HG03469 (cell line): ENCODE measurements around the gene PALLD.

Experiments used
- ATAC-seq: cut with Tn5 transposase; IDR thresholded peaks from one replicate; pipeline ENCODE4 v1.9.1; 2021; ENCODE audit warnings: mild to moderate bottlenecking, moderate library complexity, moderate number of reproducible peaks; ENCODE audit not compliant: unreplicated experiment

The PALLD gene

DNA sequence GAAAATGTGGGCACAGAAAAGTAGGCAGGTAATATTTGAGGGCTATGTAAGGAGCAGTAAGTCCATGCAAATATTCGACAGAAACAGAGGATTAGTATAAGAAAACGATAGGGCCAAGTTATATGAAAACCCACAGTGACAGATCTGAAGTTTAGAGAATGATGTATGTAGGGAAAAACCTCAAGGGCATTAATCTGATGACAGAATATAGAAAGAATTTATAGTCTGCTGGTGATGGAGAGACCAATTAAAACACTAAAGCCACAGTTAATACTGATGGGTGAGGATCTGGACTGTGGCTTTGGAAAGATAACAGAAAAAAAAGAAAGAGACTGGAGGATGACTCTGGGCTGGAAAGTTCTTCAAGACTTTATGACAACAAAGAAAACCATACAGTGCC, 169.7 kb downstream of the PALLD start:
- ATAC-seq = no peak

DNA sequence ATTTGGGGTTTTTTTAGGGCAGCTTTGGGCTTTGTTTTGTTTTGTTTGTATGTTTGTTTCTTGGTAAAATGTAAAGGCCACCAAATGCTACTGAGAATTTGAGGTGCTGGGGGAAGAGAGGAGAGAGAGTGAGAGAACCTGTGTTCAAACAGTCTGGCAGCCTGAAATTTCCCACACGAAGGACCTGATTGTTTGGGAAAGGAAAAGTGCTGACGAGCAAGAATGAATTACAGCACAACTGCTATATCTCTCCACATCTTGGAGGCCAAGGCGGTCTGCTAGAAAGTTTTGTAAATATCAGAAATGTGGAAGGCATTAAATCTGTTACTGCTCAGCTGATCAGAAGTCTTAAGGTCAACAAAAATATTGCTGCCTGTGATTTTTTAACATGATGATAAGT, 170.5 kb downstream of the PALLD start:
- ATAC-seq = no peak

DNA sequence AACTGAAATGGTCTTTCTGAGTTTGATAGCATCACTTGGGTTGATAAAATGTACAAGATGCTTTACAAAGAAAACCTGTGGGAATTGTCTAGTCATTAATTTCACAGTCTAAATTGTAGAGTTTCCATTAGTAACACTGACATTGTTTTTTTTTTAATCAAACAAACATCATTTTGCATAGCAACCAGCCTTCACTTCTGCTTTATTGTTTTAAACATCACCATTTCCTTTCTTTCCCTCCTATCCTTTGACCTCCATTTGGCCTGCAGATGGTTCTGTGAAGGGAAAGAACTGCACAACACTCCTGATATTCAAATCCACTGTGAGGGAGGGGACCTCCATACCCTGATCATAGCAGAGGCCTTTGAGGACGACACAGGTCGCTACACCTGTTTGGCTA, 171.1 kb downstream of the PALLD start:
- no peak for ATAC-seq

DNA sequence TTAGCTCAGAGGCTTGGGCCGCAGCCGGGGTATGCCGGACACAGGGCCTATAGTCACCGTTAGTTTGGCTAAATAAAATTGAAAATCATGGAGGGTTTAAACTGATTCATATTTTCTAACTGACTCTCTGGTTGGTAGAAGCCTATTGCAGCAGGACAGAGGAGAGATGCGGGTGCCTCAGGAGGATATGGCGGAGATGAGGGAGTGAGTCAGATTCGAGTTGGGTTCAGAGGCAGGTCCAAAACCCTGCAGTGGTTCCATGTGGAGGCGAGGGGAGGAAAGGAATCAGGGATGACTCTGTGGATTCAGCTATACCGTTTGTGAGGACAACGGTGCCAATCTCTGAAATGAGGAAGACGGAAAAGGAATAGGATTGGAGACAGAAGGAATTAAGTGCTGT, 176.6 kb downstream of the PALLD start:
- ATAC-seq = no peak

DNA sequence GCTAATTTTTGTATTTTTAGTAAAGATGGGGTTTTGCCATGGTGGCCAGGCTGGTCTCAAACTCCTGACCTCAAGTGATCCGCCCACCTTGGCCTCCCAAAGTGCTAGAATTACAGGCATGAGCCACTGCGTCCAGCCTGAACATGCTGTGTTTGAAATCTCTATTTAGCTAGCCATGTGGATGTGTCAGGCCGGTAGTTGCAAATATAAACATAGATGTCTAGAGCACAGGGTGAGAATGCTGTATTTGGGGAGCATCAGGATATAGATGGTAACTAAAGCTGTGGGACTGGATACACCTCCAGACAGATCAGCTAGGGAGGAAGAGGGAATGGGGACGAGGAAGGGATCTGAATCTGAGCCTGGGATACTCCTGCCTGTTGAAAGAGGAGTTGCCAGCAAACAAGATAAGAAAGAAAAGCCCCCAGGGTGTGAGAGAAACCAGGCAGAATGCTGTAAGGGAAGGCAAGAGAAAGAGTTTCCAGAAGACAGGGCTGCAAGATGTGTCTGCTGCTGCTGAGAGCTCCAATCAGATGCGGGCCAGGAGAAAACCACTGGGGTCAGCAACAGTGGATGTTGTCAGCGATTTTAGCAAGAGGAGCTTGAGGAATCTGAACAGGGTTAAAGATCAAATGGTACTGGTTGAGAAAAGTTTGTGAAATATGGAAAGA, 177.4 kb downstream of the PALLD start:
- ATAC-seq = no peak

DNA sequence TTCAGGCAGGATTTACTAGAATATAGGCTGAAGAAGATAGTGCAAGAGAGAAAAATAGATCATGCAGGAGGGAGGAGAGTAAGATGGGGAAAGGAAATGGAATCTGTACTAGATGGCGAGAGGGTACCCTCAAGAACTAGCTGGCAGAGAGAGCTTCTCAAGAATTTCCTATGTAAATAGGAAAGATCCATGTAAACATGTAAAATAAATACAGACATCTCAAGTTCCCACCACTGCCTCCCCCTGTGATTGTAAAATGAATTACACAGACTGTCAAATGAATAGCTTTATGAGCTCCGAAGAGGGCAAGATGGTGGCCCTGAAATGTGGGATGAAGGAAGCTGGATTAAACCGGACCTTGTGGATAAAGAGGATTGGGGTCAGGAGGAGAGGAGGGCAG, 178.0 kb downstream of the PALLD start:
- ATAC-seq = no peak

DNA sequence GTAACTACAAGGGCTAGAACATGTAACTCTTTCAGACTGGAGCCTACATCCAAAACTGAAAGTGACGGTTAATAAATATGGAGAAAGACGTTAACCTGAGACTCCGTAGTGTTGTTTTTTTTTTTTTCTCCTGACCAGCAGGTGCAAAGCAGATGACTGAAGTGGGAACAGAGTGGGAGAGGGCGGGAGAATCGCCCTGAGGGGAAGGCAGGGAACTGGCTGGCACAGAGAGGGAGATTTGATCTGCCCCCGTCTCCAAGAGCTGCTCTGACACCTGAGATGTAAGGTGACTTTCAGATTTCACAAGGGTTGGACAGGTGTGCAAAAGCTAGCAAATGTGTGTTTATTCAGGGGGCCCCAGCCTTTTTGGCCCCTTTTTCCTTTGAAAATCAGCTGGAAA, 180.2 kb downstream of the PALLD start:
- ATAC-seq = no peak

DNA sequence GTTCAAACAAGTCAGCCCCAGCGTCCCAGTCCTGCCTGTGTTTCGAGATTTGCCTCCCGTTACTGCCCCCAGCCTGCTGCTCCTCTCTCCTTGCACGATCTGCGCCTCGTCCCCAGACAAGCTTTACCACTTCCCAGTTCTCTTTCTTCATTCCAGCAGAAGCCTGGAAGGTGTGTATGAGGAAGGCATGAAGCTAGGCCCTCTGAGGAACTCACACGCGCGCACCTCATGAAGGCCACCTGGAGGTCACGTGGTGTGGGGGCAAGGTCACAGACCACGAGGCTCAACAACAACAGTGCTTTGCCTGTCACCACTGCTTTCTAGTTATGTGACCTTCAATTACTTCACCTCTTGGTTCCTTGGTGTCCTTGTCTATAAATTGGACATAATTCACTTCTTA, 181.0 kb downstream of the PALLD start:
- no peak for ATAC-seq

DNA sequence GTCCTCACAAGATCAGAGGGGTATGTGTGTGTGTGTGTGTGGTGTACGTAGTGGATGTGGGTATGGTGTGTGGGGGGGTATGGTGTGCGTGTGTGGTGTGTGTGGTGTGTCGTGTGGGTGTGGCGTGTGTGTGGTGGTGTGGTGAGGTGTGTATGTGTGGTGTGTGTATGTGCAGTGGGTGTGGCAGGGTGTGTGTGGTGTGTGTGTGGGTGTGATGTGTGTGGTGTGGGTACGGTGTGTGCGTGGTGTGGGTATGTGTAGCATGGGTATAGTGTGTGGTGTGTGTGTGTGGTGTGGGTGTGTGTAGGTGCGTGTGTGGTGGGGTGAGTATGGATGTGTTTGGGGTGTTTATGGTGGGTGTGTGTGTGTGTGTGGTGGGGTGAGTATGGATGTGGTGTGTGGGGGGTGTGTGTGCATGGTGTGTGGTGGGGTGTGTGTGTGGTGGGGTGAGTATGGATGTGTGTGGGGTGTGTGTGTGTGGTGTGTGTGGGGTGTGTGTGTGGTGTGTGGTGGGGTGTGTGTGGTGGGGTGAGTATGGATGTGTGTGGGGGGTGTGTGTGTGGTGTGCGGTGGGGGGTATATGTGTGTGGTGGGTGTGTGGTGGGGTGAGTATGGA, 182.0 kb downstream of the PALLD start:
- no peak for ATAC-seq

DNA sequence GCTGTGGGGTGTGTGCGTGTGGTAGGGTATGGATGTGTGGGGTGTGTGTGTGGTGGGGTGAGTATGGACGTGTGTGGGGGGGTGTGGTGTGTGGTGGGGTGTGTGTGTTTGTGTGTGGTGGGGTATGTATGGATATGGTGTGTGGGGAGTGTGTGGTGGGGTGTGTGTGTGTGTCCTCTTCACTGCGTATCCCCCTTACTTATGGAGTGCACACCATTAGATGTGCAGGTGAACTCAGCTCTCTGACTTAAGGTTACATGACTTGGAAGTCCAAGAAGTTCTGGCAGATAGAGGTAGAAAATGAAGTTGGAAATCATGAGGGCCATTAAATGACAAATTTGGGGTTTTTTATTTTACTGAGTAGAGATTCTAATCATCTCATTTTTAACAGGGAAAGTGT, 182.5 kb downstream of the PALLD start:
- no peak for ATAC-seq

DNA sequence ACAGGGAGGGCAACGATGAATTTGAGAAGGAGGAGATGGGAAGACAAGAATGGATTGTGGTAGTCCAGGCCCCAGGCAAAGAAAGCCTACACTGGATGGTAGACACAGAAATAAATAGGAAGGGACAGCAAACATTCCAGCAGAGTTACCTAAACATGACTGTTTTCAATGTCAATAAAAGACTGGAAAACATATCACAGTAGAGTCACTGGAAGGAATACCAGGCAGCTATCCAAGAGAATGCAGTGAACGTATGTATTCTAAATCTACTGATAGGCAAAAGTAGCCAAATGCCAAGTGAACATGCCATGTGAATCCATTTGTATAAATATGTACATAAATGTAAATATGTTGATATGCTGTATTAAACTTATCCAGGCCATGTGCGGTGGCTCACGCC, 183.0 kb downstream of the PALLD start:
- no peak for ATAC-seq

DNA sequence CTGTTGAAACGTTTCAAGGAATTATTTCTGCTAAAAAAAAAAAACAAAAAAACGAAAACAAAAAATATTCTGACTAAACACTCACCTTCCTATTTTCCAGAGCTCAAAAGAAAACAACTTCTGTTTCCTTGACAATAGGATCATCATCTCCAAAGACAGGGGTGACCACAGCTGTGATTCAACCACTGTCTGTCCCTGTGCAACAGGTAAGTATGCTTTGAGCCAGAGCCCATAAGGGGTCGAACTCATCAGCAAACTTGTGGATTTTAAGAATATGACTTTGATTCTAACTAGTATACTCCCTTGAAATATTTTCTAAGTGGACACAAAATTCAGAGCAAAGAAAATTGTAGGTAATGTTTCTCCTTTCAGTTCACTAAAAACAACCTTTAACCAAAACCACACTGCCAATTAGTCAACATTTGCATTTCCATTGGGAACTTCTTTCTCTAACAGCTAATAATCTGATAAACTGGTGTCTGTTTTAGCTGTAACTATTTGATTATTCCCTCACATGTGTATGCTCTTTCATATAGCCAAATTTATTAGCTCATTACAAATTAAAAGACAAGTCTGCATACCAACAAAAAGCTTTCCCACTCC, 186.1 kb downstream of the PALLD start:
- no peak for ATAC-seq

DNA sequence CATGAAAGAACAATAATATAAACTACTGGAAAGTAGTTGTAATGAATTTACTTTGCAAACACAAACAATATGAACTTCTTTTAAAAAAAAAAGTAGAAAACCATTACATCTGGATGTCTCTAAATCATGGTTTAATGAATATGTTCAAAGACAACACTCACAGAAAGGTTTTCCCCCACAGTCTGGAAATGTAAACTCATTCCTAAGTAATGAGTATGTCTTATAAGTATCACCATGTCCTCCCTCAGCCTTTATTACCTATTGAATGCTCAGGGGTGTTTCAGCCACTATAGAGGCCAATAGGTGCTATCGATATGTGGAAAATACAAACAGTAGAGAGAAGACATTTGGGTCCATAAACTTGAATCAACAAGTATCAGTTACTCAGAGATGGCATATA, 186.7 kb downstream of the PALLD start:
- ATAC-seq = no peak

DNA sequence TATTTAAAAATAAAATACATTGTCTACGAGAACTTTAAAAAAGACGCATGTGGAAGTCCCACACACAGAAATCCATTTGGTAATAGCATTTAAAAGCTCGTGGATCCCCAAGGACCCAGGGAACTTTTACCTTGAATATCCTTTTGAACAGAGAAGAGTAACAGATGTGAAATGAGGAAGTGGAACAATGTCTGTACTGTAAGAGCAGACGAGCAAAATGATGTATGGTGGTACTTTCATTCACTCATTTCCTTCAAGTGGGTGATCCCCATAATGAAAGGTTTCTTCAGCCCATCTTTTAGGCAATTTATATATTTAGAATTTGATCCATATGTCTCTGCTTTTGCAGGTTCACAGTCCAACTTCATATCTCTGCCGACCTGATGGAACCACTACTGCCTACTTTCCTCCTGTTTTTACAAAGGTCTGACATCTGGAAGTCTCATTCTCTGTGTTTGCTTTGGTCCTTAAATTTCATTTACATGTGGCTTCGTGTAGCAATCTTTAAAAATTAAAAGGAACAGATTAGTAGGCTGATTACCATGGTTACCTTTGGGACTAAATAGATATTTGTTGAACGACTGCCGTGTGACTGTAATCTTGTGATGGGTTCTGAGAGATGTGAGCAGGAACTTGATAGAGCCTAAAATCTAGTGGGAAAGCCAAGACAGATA, 188.4 kb downstream of the PALLD start:
- peak; percentile 92 for ATAC-seq

DNA sequence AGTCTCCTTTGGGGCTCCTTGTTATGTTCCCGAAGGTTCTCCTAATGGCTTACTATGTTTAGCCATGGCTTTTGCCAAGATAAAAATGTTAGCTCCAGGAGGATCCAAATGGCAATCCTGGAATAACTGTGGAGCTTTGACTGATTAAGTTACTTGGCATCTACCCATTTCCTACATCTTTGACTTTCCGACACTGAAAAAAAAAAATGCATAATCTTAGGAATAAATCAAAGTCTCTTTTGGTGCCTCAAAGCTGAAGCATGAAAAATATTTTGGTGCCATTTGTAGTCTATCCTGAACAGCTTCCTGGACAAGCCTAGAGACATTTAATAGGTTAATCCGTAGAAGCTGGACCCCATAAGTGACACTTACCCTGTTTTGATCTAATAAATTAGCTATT, 191.7 kb downstream of the PALLD start:
- no peak for ATAC-seq

DNA sequence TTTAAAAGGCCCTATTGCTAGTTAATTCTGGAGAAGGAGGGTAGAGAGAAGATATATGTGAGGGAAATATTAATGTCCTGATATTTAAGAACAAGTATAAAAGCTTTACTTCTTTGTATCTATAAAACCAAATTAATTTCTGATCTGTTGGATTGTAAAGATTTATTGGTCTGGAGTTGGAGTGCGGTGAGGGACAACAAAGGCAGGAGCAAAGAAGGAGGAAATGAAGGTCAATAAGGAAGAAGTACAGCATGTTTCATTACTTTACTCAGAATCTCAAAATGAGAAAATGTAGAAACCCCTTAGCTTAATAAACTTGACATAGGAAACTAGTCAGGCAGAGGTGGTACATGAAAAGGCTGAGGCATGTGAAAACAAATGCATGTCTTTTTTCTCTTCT, 192.9 kb downstream of the PALLD start:
- ATAC-seq = no peak

DNA sequence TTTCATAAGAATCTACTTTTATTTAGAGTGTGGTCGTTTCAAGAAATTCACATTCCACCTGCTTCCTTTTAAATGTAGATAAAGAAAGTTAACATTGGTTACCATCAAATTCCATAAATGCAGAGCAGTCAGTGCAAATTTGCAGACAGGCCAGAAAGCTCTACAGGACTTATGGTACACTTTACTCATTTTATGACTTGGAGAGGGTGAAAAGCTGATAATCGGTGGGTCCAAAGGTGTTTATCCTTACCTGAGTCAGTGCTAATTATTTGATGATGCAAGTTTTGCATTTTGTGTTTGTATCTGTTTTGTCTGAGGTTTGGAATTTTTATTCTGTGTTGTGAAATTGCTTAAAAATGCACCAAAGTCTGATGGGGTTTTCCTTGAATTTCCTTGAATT, 193.3 kb downstream of the PALLD start:
- ATAC-seq = no peak

DNA sequence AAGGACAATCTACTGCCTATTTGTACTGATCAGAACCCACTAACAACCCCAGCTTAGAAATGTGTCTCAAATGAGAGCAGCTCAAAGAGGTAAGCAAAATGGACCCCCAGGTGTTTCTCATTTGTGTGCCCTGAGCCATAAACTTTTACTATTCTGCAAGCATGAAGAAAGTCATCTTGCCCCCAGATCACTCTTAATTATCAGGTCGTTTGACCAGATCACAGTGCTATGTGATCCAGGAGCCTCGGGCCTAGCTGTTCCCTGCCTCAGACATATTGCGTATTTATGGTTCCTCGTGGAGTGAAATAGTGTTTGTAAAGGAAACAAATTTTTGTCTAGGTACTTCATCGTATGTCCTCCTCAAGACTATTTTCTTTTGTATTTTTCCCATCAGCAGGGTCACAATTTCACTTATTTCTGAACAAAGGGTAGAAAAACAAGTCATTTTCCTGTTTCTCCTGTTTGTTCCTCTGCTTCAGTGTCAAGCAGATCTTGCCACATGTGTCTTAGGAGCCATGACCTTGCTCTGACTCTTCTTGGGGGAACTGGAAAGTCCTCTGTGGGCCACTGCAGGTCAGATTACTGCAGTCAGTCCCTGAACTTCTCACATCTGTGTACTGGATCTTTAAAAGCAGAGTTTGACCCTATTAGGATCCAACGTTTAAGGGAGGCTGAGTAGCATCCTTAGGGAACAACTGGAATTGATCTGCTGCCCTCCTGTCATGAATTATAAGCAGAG, 194.9 kb downstream of the PALLD start:
- ATAC-seq = no peak

DNA sequence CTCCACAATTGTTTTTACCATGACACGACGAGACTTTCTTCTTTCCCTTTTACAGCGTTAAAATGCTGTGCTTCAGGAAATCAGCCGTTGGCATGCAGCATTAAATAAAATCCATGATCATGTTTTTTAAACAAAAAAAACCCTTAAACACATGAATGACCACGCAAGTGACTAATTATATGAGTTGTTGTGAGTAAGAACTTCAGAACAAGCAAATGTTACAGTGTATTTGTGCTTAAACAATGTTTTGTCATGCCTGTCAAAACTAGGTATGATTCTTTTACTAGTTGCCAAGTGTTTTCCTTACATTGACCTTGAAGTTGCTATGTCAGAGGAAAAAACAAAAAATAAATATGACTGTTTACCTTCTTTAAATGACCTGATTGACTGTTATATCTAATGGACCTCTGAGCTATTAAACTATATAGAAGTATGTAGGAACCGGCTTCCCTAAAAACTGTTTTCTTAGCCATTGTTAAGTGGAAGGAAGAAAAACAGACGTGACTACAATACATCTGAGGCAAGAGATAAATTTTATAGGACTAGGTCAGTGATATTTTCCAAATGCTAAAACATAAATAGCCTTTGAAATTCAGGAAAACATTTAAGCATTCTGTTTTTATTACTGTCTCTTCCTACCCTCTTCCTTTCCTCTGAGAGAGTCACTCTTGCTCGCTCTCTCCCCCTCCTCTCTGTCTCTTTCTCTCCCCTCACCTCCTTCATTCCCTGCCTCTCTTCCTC, 197.1 kb downstream of the PALLD start:
- no peak for ATAC-seq

DNA sequence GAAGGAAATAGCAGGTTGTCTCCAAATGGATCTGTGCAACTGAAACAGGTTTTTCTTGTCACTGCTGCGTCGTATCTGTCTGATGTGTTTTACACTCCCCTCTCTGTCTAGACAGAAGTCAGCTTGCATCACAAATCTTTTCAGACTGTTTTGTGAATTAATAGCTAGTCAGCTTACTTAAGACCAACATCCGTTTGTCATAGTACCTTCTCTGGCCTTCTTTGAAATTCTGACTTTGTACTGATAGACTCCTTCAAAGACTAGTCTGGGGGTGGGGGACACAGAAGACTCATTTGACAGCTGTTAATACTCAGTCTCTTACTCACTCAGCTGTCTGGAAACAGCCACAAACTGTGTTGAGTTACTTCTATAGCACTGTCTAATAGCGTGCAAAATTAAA, 197.8 kb downstream of the PALLD start:
- ATAC-seq = no peak

DNA sequence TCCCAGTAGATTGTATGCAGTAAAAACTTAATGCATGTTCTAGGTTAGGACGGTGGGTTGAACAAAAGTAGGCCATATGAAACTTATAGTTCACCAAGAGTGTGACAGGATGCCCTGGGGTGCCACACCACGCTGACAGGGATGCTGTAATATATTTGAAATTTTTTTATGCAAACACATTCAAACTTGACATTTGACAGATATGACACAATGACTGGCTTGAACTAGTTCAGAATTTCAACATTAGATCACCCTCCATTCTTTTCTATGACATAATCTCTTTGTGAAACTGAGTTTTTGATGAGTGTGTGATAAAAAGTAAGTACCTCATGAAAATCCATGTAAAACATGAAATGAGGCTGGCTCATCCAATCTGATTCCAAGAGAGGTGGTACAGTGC, 198.4 kb downstream of the PALLD start:
- no peak for ATAC-seq
